ENCODE data around the gene PHF11. TPM values are rescaled to one million over a fixed set of nuclear protein-coding genes. Genes with fewer than 3 reads are reported as not detected.

Gene PHF11
- total and polyA plus RNA-seq, 2 experiments from 2014 or later, result 7.4 to 13.5 TPM

DNA sequence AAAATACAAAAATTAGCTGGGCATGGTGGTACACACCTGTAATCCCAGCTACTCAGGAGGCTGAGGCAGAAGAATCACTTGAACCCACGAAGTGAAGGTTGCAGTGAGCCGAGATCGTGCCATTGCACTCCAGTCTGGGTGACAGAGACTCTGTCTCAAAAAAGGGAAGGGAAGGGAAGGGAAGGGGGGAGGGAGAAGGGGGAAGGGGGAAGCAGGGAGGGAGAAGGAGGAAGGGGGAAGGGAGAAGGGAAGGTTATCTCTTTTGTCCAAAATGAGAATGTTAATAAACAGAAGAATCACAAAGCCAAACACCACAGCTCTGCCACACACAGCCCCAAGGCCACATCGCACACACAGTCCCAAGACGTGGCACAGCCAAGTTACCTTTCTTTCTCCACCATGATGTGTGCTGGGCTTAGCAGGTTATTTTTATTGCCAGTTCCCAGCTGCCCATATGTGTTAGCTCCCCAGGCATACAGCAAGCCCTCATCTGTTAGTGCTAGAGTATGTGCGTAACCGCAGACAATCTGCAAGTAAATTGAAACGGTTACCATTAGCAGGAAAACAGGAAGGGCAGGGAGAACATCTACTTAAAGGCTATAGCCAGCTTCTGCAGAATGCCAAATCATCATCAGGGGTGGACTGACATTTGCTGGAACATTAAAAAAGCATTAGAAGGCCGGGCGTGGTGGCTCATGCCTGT lies 55.3 kb downstream of the PHF11 start:
- Mint-ChIP-seq H3K36me3 (ENCODE audit: low read depth) (peaks cover 33% of the 10 kb centered on the region), H3K9me3 (no peaks in the 10 kb centered on the region), H3K27me3 (ENCODE audit: insufficient read depth, low read depth, poor library complexity) (peaks cover 4% of the 10 kb centered on the region), H3K27ac (no peak overlapping the region), H3K4me3 (no peak overlapping the region), H3K4me1 (no peaks in the 10 kb centered on the region)
- H3K27ac ChIP-seq (ENCODE audit: low read depth), result no peak overlapping the region
- no peaks in the 10 kb centered on the region for H3F3A ChIP-seq (replicated peaks; ENCODE audit: low read depth)
- no peak overlapping the region for H3K4me2 ChIP-seq
- H3K27me3 ChIP-seq (ENCODE audit: insufficient read depth), result no peaks in the 10 kb centered on the region
- no peak for DNase-seq (ENCODE audit: low spot score)
- H2AFZ ChIP-seq, result no peak overlapping the region
- no peak overlapping the region for H3K4me3 ChIP-seq
- no peak for ATAC-seq
- H3K36me3 ChIP-seq (ENCODE audit: insufficient read depth), result peaks cover 20% of the 10 kb centered on the region; the same call in 1 of the 2 replicates
- no peaks in the 10 kb centered on the region for H4K20me1 ChIP-seq (replicated peaks; ENCODE audit: insufficient read depth)
- H3K79me2 ChIP-seq (replicated peaks; ENCODE audit: insufficient read depth), result no peaks in the 10 kb centered on the region
- no peaks in the 10 kb centered on the region for H3K4me1 ChIP-seq (ENCODE audit: insufficient read depth)
- H3K9me2 ChIP-seq (ENCODE audit: insufficient read depth), result no peaks in the 10 kb centered on the region
- TF ChIP-seq ZNF331 (CRISPR knock-in tag; IDR thresholded peaks at IDR 0.05; ENCODE audit: low read depth) (no peak), CTCF (conservative IDR thresholded peaks at IDR 0.05; ENCODE audit: low read depth in 2 of 2) (no peak)

DNA sequence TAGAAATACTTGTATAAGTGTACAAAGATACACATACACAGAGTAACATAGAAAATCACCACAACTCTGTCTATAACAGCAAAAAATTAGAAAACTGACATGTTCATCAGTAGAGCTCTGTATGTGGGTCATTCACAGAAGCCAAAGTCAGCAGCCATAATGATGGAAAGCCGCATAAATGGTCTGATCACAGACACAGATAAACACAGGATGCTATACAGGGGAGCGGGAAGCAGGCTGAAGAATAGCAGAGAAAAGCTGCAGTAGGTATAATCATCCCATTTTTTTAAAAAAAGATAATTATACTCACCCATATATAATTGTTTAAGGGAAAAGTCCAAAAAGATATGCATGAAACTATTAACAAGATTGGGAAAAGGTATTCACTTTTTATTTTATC lies 58.1 kb downstream of the PHF11 start:
- H3F3A ChIP-seq (replicated peaks; ENCODE audit: low read depth), result no peaks in the 10 kb centered on the region
- Mint-ChIP-seq H3K27me3 (ENCODE audit: insufficient read depth, low read depth, poor library complexity) (peaks cover 2% of the 10 kb centered on the region), H3K9me3 (no peaks in the 10 kb centered on the region), H3K27ac (no peak overlapping the region), H3K36me3 (ENCODE audit: low read depth) (peaks cover 42% of the 10 kb centered on the region), H3K4me1 (no peaks in the 10 kb centered on the region), H3K4me3 (no peak overlapping the region)
- ATAC-seq (no peak), DNase-seq (ENCODE audit: low spot score) (no peak)
- TF ChIP-seq NANOG (IDR thresholded peaks at IDR 0.05; ENCODE audit: borderline replicate concordance) (no peak), POLR2AphosphoS5 (IDR thresholded peaks at IDR 0.05; ENCODE audit: low read depth) (no peak), JUNB (IDR thresholded peaks at IDR 0.05; ENCODE audit: unreplicated experiment) (no peak)
- no peaks in the 10 kb centered on the region for H3K9me2 ChIP-seq (ENCODE audit: insufficient read depth)
- no peaks in the 10 kb centered on the region for H3K4me1 ChIP-seq (ENCODE audit: insufficient read depth)
- H4K20me1 ChIP-seq (replicated peaks; ENCODE audit: insufficient read depth), result 0 out of 2 replicates have a peak, but pooled peaks cover 3% of the 10 kb centered on the region
- no peak overlapping the region for H2AFZ ChIP-seq
- no peaks in the 10 kb centered on the region for H3K79me2 ChIP-seq (replicated peaks; ENCODE audit: insufficient read depth)
- no peak overlapping the region for H3K4me2 ChIP-seq
- H3K4me3 ChIP-seq, result no peak overlapping the region
- no peak overlapping the region for H3K27ac ChIP-seq (ENCODE audit: low read depth)
- peaks cover 13% of the 10 kb centered on the region for H3K36me3 ChIP-seq (ENCODE audit: insufficient read depth)
- no peaks in the 10 kb centered on the region for H3K27me3 ChIP-seq (ENCODE audit: insufficient read depth)

- no peak overlapping the region for H3K4me3 ChIP-seq
- H3K4me2 ChIP-seq, result no peak overlapping the region
- no peaks in the 10 kb centered on the region for H3F3A ChIP-seq (replicated peaks; ENCODE audit: low read depth)
- H4K20me1 ChIP-seq (replicated peaks; ENCODE audit: insufficient read depth), result 0 out of 2 replicates have a peak, but pooled peaks cover 3% of the 10 kb centered on the region
- no peaks in the 10 kb centered on the region for H3K9me2 ChIP-seq (ENCODE audit: insufficient read depth)
- H3K36me3 ChIP-seq (ENCODE audit: insufficient read depth), result peaks cover 16% of the 10 kb centered on the region
- Mint-ChIP-seq H3K9me3 (no peaks in the 10 kb centered on the region), H3K36me3 (ENCODE audit: low read depth) (peaks cover 44% of the 10 kb centered on the region), H3K27me3 (ENCODE audit: insufficient read depth, low read depth, poor library complexity) (peaks cover 2% of the 10 kb centered on the region), H3K27ac (no peak overlapping the region), H3K4me3 (no peak overlapping the region), H3K4me1 (no peaks in the 10 kb centered on the region)
- H3K4me1 ChIP-seq (ENCODE audit: insufficient read depth), result no peaks in the 10 kb centered on the region
- no peak overlapping the region for H2AFZ ChIP-seq
- ATAC-seq (peak; percentile 31; the same call in 2 of the 3 replicates), DNase-seq (ENCODE audit: low spot score) (peak; percentile 22)
- H3K27me3 ChIP-seq (ENCODE audit: insufficient read depth), result no peaks in the 10 kb centered on the region
- H3K79me2 ChIP-seq (replicated peaks; ENCODE audit: insufficient read depth), result no peaks in the 10 kb centered on the region
- H3K27ac ChIP-seq (ENCODE audit: low read depth), result no peak overlapping the region
- peak; percentile 30 to 60 for TF ChIP-seq CTCF (conservative IDR thresholded peaks at IDR 0.05; ENCODE audit: low read depth in 2 of 2)
- TF ChIP-seq JUNB (IDR thresholded peaks at IDR 0.05; ENCODE audit: unreplicated experiment), result no peak
Measured at GRCh38 chr13:49554387-49554786, 58.6 kb downstream of the PHF11 start.

Data from GM23338 (cell line).